Adrenal gland (tissue), 5 donors: ENCODE results near the gene COL23A1.

Source experiments
- POLR2A ChIP-seq, 2 donors: fragments of 450-650 bp; IDR thresholded peaks; one replicate each; pipeline ENCODE4 v1.6.1; 2017; ENCODE audit warnings: antibody characterized with exemption in 2 of 2, mild to moderate bottlenecking in 2 of 2, moderate library complexity in 1 of 2
- TF ChIP-seq, protein P1 (sequence below), 6 experiments: fragments of 450-650 bp in 4 of 6; fragments of 200-600 bp in 2 of 6; sonication (generic) in 1 of 6; IDR thresholded peaks; 1 replicate in 5 of 6; 2 replicates in 1 of 6; pipeline versions ENCODE4 v1.5.1 to v1.8.0; 2016 to 2021; ENCODE audit warnings: antibody characterized with exemption in 6 of 6, mild to moderate bottlenecking in 2 of 6, moderate library complexity in 1 of 6
- donor health status: DM: no; HTN: no; CAD: no.

DNA sequence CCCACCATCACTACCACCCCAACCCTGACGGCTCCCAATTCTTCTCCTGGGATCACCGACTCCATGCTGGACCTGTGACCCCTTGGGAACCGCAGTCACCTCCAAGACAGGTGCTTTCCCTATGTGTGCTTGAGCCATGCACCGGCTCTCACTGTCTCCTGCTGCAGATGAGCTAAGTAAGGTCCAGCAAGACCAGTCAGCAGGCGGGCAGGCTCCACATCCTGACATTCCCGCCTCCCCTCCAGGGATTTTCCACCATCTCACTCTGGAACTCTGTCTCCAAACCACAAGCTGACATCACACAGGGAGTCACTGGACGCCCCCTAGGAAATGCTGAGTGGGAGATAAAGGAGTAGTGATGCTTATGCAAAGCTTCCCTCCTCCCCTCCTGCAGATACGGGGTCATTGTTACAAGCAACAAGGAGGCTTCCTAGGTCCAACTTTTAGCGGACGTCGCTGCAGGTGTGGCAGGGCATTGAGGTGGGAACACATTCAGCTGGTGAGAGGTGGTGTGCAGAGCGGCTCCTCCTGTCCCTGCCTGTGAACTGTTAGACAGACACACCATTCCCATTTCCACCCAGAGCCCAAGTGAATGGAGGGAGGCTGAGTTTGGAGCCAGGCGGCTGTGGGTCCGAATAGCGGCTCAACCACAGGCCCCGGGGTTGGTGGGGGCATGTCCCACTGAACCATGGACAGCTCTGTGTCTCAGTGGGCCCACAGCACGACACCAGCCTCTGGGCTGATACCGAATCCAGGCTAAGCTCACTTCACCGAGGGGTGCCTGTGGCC is 228.3 kb downstream of the COL23A1 start:
- TF ChIP-seq, protein P1, sequence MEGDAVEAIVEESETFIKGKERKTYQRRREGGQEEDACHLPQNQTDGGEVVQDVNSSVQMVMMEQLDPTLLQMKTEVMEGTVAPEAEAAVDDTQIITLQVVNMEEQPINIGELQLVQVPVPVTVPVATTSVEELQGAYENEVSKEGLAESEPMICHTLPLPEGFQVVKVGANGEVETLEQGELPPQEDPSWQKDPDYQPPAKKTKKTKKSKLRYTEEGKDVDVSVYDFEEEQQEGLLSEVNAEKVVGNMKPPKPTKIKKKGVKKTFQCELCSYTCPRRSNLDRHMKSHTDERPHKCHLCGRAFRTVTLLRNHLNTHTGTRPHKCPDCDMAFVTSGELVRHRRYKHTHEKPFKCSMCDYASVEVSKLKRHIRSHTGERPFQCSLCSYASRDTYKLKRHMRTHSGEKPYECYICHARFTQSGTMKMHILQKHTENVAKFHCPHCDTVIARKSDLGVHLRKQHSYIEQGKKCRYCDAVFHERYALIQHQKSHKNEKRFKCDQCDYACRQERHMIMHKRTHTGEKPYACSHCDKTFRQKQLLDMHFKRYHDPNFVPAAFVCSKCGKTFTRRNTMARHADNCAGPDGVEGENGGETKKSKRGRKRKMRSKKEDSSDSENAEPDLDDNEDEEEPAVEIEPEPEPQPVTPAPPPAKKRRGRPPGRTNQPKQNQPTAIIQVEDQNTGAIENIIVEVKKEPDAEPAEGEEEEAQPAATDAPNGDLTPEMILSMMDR (IDR thresholded peaks at IDR 0.05): no peak
- TF ChIP-seq POLR2A (IDR thresholded peaks at IDR 0.05): no peak
